ENCODE results near the gene LIAS. TPM values are rescaled to one million over a fixed set of nuclear protein-coding genes. Genes with fewer than 3 reads are reported as not detected.

Gene LIAS
- polyA plus RNA-seq, 1 donor (not counting 4 experiments of a cell fraction or from before 2014, with no cell fraction given) = 20.6 TPM

GRCh38 chr4:39451423-39452023 is 7.3 kb upstream of the LIAS start:
- Histone ChIP-seq H3K9me1 (ENCODE audit: control insufficient read depth, extremely low read depth, insufficient read depth, low read length) (no peaks in the 10 kb centered on the region), H3K9me3 (ENCODE audit: control insufficient read depth, low read depth, low read length) (no peaks in the 10 kb centered on the region), H3K4me3 (ENCODE audit: control insufficient read depth in 2 of 3, extremely low read depth in 1 of 3, insufficient read depth in 2 of 3, low read depth in 1 of 3, low read length in 3 of 3) (no peak overlapping the region), H4K20me1 (ENCODE audit: control insufficient read depth, extremely low read depth, insufficient read depth, low read length) (peaks cover 29% of the 10 kb centered on the region), H3K4me2 (ENCODE audit: control insufficient read depth, extremely low read depth, insufficient read depth, low read depth, low read length) (no peak overlapping the region), H3K9ac (ENCODE audit: control insufficient read depth, extremely low read depth, insufficient read depth, low read length) (no peak overlapping the region), H3K79me2 (ENCODE audit: control insufficient read depth, insufficient read depth, low read length) (peaks cover 17% of the 10 kb centered on the region), H3K27me3 (ENCODE audit: control insufficient read depth, extremely low read depth, insufficient read depth, low read length) (no peaks in the 10 kb centered on the region), H3K27ac (ENCODE audit: control insufficient read depth, insufficient read depth, low read length) (no peak overlapping the region), H3K4me1 (ENCODE audit: control insufficient read depth, extremely low read depth, insufficient read depth, low read length) (peaks cover 16% of the 10 kb centered on the region), H2AFZ (ENCODE audit: control insufficient read depth, low read length) (no peak overlapping the region), H3K36me3 (ENCODE audit: control insufficient read depth in 2 of 2, extremely low read depth in 1 of 2, insufficient read depth in 2 of 2, low read length in 2 of 2) (peaks cover 28 to 57% of the 10 kb centered on the region in 2 experiments)
- no peak for FAIRE-seq
- DNase-seq (ENCODE audit: low read depth, low spot score) = no peak
- dilution Hi-C loops (cut with MboI; ENCODE audit: extremely low pct_ligation_motif_present, low sequenced_read_pairs) = no loop called here
- TF ChIP-seq CTCF (optimal IDR thresholded peaks at IDR 0.05 in 1 of 3, IDR thresholded peaks at IDR 0.05 in 1 of 3, conservative IDR thresholded peaks at IDR 0.05 in 1 of 3; ENCODE audit: extremely low read depth in 1 of 3, insufficient read depth in 2 of 3, low read length in 3 of 3) = no peak
- no peak for TF ChIP-seq EZH2 (IDR thresholded peaks at IDR 0.05; ENCODE audit: low read length)

GRCh38 chr4:39452153-39452859 is 6.5 kb upstream of the LIAS start:
- Histone ChIP-seq H3K4me3 (ENCODE audit: control insufficient read depth in 2 of 3, extremely low read depth in 1 of 3, insufficient read depth in 2 of 3, low read depth in 1 of 3, low read length in 3 of 3) (no peak overlapping the region), H3K9ac (ENCODE audit: control insufficient read depth, extremely low read depth, insufficient read depth, low read length) (no peak overlapping the region), H3K36me3 (ENCODE audit: control insufficient read depth in 2 of 2, extremely low read depth in 1 of 2, insufficient read depth in 2 of 2, low read length in 2 of 2) (peaks cover 32 to 65% of the 10 kb centered on the region in 2 experiments), H3K79me2 (ENCODE audit: control insufficient read depth, insufficient read depth, low read length) (peaks cover 24% of the 10 kb centered on the region), H3K27me3 (ENCODE audit: control insufficient read depth, extremely low read depth, insufficient read depth, low read length) (no peaks in the 10 kb centered on the region), H3K27ac (ENCODE audit: control insufficient read depth, insufficient read depth, low read length) (no peak overlapping the region), H3K4me1 (ENCODE audit: control insufficient read depth, extremely low read depth, insufficient read depth, low read length) (peaks cover 21% of the 10 kb centered on the region), H3K9me3 (ENCODE audit: control insufficient read depth, low read depth, low read length) (no peaks in the 10 kb centered on the region), H4K20me1 (ENCODE audit: control insufficient read depth, extremely low read depth, insufficient read depth, low read length) (peaks cover 35% of the 10 kb centered on the region), H2AFZ (ENCODE audit: control insufficient read depth, low read length) (no peak overlapping the region), H3K4me2 (ENCODE audit: control insufficient read depth, extremely low read depth, insufficient read depth, low read depth, low read length) (no peak overlapping the region), H3K9me1 (ENCODE audit: control insufficient read depth, extremely low read depth, insufficient read depth, low read length) (no peaks in the 10 kb centered on the region)
- DNase-seq (ENCODE audit: low read depth, low spot score) (no peak), FAIRE-seq (no peak)
- dilution Hi-C loops (cut with MboI; ENCODE audit: extremely low pct_ligation_motif_present, low sequenced_read_pairs) = no loop called here
- TF ChIP-seq EZH2 (IDR thresholded peaks at IDR 0.05; ENCODE audit: low read length) = no peak
- TF ChIP-seq CTCF (optimal IDR thresholded peaks at IDR 0.05 in 1 of 3, IDR thresholded peaks at IDR 0.05 in 1 of 3, conservative IDR thresholded peaks at IDR 0.05 in 1 of 3; ENCODE audit: extremely low read depth in 1 of 3, insufficient read depth in 2 of 3, low read length in 3 of 3) = no peak
